HG03457 (cell line): ENCODE measurements around the gene ZBTB9.

Source experiments
- ATAC-seq: cut with Tn5 transposase; IDR thresholded peaks from one replicate; pipeline ENCODE4 v1.9.1; 2021; ENCODE audit warnings: moderate number of reproducible peaks; ENCODE audit not compliant: unreplicated experiment

ZBTB9 gene

DNA sequence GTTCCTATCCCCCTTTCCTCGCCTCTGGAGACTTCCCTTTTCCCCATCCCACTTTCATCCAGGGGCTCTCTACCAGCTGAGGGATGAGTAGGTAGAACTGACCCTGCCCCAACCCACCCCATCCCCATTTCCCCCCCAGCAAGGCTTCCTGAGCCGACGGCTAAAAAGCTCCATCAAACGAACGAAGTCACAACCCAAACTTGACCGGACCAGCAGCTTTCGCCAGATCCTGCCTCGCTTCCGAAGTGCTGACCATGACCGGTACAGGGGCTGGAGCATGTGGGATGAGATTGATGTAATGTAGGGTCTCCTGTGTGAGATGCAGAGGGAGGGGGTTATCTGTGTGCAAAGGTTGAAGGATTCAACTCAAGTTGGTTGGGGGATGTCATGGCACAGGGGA is 21.8 kb upstream of the ZBTB9 start:
- no peak for ATAC-seq

GRCh38 chr6:33433001-33433543 is 21.3 kb upstream of the ZBTB9 start:
- ATAC-seq: no peak

DNA sequence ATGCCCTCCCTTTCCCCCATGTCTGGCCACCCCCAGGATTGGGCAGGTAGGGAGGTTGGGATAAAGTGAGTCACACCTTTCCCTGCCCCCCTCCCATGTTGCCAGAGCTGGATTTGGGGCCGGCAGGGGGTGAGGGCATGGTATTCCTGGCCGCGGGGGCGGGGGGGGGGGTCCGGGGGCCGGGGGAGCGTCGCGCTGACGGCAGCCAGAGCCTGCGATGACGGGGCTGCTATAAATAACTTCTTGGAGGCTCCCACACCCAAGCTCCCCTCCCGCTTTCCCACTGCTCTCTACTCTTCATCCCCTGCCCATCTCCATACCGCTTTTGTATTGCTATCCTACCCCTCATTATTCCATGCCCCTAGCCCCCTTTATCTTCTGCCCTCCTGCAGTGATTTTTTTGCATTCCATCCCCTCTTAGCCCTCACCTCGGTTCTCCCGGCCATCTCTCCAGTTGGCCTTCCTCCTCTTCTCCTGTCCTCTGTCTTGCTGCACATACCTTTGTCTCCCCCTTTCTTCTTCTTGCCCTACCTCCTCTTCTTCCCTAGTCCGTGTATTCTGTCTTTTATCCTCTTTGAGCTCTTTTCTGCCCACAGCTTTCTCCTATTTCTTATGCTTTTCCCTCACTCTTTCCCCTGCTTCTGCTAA is 20.7 kb upstream of the ZBTB9 start:
- ATAC-seq: no peak

GRCh38 chr6:33434961-33435360 is 19.4 kb upstream of the ZBTB9 start:
- no peak for ATAC-seq

GRCh38 chr6:33437666-33438065 is 16.7 kb upstream of the ZBTB9 start:
- ATAC-seq: no peak

DNA sequence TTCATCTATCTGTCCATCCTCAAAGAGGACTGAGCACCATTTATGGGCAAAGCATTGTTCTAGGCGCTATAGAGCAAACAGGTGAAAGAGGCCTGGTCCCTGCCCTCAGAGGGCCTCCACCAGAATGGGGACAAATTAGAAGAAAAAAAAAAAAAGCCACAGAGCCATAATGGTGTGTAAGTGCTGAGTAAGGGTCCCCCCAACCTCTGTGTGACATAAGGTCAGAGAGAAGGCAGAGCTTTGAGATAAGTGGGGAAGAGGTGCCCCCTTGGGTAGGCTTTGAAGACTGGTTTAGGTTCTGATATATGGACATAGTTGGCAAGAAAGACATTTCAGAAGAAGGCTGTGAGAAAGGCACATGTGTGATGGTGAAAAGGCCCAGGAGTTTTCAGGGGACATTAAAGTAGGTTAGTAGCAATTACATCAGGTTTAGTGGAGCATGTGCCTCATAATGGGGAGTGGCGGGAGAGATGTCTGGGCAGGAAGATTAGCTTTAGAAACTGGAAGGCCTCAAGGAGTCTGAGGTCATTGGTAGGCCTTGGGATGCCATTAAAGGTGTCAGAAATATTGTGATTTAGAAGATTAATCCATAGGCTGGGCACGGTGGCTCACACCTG is 15.3 kb upstream of the ZBTB9 start:
- ATAC-seq: no peak

GRCh38 chr6:33439956-33440648 is 14.3 kb upstream of the ZBTB9 start:
- no peak for ATAC-seq

DNA sequence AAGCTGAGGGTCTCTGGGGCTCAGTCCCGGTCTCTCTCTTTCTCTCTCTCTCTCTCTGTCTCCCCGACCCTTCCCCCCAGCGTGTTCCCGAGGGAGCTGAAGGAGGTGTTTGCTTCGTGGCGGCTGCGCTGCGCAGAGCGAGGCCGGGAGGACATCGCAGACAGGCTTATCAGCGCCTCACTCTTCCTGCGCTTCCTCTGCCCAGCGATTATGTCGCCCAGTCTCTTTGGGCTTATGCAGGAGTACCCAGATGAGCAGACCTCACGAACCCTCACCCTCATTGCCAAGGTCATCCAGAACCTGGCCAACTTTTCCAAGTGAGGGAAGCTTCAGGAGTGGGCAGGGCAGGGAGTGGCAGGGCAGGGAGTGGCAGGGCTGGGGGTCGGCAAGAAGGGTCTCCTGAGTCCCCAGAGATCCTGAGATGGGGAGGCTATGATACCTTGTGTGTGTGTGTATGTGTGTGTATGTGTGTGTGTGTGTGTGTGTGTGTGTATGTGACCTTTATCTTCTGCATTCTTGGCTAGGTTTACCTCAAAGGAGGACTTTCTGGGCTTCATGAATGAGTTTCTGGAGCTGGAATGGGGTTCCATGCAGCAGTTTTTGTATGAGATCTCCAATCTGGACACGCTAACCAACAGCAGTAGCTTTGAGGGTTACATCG is 13.6 kb upstream of the ZBTB9 start:
- no peak for ATAC-seq

DNA sequence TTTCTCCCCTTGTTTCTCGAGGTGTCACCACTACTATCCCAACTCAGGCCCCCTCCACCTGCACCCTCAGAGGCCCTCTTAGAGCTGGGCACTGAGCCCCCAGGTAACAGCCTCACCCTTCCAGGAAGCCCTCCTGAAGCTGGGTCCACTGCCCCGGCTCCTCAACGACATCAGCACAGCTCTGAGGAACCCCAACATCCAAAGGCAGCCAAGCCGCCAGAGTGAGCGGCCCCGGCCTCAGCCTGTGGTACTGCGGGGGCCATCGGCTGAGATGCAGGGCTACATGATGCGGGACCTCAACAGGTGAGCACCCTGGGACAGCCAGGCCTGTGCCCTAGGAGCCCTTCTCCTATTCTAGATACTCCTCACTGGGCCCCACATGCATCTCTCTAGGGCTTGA is 12.9 kb upstream of the ZBTB9 start:
- ATAC-seq: no peak

DNA sequence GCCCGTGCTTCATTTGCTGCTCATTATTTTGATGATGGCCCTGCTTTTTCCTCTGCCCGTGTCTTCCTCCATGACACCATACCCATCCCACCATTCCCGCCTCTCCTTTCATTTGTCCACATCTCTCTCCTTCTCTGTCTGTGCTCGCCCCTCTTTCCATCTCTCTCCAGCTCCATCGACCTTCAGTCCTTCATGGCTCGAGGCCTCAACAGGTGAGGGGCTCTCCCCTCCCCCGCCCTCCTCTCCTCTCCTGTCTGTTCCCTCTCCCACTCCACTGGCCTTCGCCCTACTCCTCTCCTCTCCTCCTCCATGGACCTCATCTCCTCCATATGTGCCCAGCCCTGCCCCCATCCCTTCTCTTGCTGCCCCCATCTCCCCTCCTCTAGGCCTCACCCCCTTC is 12.1 kb upstream of the ZBTB9 start:
- no peak for ATAC-seq

- no peak for ATAC-seq
Measured at GRCh38 chr6:33443025-33443424, 11.4 kb upstream of the ZBTB9 start.

GRCh38 chr6:33443619-33444504 is 10.5 kb upstream of the ZBTB9 start:
- ATAC-seq: no peak

- no peak for ATAC-seq
Measured at GRCh38 chr6:33445119-33445603, 9.2 kb upstream of the ZBTB9 start.

GRCh38 chr6:33446356-33446755 is 8.0 kb upstream of the ZBTB9 start:
- no peak for ATAC-seq

DNA sequence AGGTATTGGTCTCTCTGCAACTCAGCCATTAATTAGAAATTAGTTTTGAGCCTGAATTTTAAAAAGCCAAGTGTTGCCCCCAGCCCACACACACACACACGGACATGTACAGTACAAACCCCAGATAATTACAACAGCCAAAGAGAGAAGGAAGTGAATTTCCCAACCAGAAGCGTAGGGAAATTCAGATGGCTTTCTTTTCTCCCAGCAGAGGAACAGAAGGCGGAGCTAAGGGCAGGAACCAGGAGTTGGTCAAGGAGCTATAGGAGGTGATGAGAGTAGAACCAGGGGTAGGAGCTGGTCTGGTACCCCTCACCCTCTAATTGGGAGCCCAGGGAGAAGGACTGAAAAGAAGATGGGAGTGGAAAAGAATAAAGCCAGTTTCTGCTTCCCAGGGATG is 3.9 kb upstream of the ZBTB9 start:
- ATAC-seq: no peak

DNA sequence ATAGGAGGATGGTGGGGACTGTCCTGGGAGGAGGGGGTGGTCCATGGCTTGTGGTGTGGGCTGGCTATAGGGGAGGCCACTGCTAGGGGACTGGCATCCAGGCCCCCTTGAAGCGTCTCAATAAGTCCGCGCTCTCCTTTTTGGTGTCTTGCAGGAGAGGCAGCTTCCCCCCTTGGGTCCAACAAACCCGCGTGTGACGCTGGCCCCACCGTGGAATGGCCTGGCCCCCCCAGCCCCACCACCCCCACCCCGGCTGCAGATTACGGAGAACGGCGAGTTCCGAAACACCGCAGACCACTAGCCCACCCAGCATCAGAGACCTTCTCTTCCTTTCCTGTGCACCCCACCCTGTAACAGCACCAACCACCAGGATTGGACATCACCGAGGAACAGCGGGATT is 2.8 kb upstream of the ZBTB9 start:
- no peak for ATAC-seq

- ATAC-seq: no peak
Measured at GRCh38 chr6:33452496-33452895, 1.9 kb upstream of the ZBTB9 start.

DNA sequence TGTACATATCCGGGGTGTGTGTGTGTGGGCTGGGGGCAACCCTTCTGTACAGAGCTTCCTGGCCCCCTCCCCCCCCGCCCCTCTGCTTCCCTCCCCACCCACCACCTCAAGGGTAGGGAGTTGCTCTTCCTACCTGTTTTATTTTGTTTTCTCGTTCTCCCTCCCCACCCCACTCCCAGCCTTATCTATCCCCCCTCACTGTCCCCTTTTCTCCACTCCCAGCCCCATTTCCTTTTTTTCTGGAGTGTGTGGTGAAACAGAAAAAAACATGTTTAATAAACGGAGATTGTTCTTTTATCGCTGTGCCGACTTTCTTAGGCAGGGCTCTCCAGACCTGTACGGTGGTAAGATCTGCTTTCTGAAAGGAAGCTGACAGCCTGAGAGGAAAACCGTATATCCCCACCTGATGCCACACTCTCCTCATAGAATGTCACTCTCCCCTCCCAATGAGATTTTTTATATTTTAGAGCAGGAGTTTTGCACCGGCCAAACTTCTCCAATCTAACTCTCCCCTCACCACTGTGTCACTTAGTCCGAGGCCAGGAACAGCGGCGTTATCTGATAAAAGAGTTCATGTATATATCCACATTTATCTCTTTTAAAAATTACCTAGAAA is 875 bp upstream of the ZBTB9 start:
- no peak for ATAC-seq

DNA sequence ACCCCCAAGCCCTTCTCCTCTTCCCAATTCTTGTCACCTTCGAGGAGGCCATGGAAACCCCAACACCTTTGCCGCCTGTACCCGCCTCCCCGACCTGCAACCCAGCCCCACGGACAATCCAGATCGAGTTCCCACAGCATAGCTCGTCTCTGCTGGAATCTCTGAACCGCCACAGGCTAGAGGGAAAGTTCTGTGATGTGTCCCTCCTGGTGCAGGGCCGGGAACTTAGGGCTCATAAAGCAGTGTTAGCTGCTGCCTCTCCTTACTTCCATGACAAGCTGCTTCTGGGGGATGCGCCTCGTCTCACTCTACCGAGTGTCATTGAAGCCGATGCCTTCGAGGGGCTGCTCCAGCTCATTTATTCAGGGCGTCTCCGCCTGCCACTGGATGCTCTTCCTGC is 675 bp downstream of the ZBTB9 start:
- no peak for ATAC-seq

DNA sequence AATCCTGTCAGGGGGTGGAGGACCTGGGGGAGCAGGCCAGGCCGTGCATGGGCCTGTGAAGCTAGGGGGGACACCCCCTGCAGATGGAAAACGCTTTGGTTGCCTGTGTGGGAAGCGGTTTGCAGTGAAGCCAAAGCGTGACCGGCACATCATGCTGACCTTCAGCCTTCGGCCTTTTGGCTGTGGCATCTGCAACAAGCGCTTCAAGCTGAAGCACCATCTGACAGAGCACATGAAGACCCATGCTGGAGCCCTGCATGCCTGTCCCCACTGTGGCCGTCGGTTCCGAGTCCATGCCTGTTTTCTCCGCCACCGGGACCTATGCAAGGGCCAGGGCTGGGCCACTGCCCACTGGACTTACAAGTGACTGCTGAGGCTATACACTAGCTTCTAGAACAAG is 1.8 kb downstream of the ZBTB9 start:
- ATAC-seq: no peak
